ENCODE results near the gene ITPK1. TPM values are rescaled to one million over a fixed set of nuclear protein-coding genes. Genes with fewer than 3 reads are reported as not detected.

Gene ITPK1
- total RNA-seq, 3 donors from 2014 or later (not counting 1 experiment from before 2014, with no cell fraction given), result 73.2 to 74.8 (median 74.4) TPM

- Histone ChIP-seq H3K27ac (ENCODE audit: low read length) (no peak overlapping the region), H3K9me3 (ENCODE audit: control insufficient read depth, insufficient read depth, low read length) (no peaks in the 10 kb centered on the region), H3K4me3 (ENCODE audit: low read length) (no peak overlapping the region), H3K4me1 (ENCODE audit: control insufficient read depth, insufficient read depth, low read length) (no peaks in the 10 kb centered on the region), H3K36me3 (ENCODE audit: control insufficient read depth, insufficient read depth, low read length) (peaks cover 3% of the 10 kb centered on the region), H3K27me3 (ENCODE audit: control insufficient read depth, insufficient read depth, low read length) (no peaks in the 10 kb centered on the region)
- TF ChIP-seq, protein P1, sequence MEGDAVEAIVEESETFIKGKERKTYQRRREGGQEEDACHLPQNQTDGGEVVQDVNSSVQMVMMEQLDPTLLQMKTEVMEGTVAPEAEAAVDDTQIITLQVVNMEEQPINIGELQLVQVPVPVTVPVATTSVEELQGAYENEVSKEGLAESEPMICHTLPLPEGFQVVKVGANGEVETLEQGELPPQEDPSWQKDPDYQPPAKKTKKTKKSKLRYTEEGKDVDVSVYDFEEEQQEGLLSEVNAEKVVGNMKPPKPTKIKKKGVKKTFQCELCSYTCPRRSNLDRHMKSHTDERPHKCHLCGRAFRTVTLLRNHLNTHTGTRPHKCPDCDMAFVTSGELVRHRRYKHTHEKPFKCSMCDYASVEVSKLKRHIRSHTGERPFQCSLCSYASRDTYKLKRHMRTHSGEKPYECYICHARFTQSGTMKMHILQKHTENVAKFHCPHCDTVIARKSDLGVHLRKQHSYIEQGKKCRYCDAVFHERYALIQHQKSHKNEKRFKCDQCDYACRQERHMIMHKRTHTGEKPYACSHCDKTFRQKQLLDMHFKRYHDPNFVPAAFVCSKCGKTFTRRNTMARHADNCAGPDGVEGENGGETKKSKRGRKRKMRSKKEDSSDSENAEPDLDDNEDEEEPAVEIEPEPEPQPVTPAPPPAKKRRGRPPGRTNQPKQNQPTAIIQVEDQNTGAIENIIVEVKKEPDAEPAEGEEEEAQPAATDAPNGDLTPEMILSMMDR (IDR thresholded peaks at IDR 0.05), result no peak
- Mint-ChIP-seq H3K9me3 (no peaks in the 10 kb centered on the region), H3K4me3 (no peak overlapping the region), H3K4me1 (peaks cover 30 to 51% of the 10 kb centered on the region in 2 donors), H3K27me3 (ENCODE audit: low read depth in 2 of 2) (no peaks in the 10 kb centered on the region), H3K27ac (peak overlapping the region in 1 of 2 donors; percentile 7), H3K36me3 (no peaks in the 10 kb centered on the region)
- WGBS (ENCODE audit: insufficient coverage), result 87% methylated on average over 8 of the region's 9 CpGs
- ATAC-seq, result no peak
- intact Hi-C loops (cut with micrococcal nuclease), result no loop called here
- peak in 1 of 2 donors; percentile 39 for DNase-seq
Observed at GRCh38 chr14:93025055-93025454, 90.7 kb downstream of the ITPK1 start.

DNA sequence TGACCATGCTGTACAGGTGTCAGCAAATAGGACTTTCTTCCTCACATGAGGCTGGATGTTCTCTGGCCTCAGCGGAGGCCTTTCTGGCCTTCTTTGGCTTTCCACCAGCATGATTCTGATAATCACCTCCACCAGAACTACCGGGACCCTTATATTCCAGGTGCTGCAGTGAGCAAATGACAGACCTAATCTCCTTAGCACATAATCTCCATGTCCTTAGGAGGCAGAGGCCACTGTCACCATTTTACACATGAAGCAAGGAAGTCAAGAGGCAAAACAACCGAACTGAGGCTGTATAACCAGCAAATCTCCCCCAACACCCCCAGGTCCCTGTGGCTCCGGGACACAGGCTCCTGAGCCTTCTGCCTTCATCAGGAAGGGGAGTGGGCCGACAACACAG lies 91.2 kb downstream of the ITPK1 start:
- peak overlapping the region in 1 of 2 donors; percentile 71 for H3K27ac Mint-ChIP-seq
- H3K4me3 Mint-ChIP-seq, result no peak overlapping the region
- TF ChIP-seq, protein P1 (IDR thresholded peaks at IDR 0.05), result no peak
- no peaks in the 10 kb centered on the region for H3K27me3 Mint-ChIP-seq (ENCODE audit: low read depth in 2 of 2)
- no peak overlapping the region for H3K4me3 ChIP-seq (ENCODE audit: low read length)
- peaks cover 3% of the 10 kb centered on the region for H3K36me3 ChIP-seq (ENCODE audit: control insufficient read depth, insufficient read depth, low read length)
- H3K9me3 ChIP-seq (ENCODE audit: control insufficient read depth, insufficient read depth, low read length), result no peaks in the 10 kb centered on the region
- 96% methylated on average over 5 of the region's 5 CpGs for WGBS (ENCODE audit: insufficient coverage)
- H3K9me3 Mint-ChIP-seq, result no peaks in the 10 kb centered on the region
- no peaks in the 10 kb centered on the region for H3K4me1 ChIP-seq (ENCODE audit: control insufficient read depth, insufficient read depth, low read length)
- no peak overlapping the region for H3K27ac ChIP-seq (ENCODE audit: low read length)
- intact Hi-C loops (cut with micrococcal nuclease), result no loop called here
- DNase-seq (no peak), ATAC-seq (no peak)
- H3K36me3 Mint-ChIP-seq, result no peaks in the 10 kb centered on the region
- H3K4me1 Mint-ChIP-seq, result peaks cover 30 to 54% of the 10 kb centered on the region in 2 donors
- H3K27me3 ChIP-seq (ENCODE audit: control insufficient read depth, insufficient read depth, low read length), result no peaks in the 10 kb centered on the region

GRCh38 chr14:93023802-93024434 lies 91.8 kb downstream of the ITPK1 start:
- Histone ChIP-seq H3K4me3 (ENCODE audit: low read length) (no peak overlapping the region), H3K36me3 (ENCODE audit: control insufficient read depth, insufficient read depth, low read length) (peaks cover 3% of the 10 kb centered on the region), H3K27ac (ENCODE audit: low read length) (no peak overlapping the region), H3K4me1 (ENCODE audit: control insufficient read depth, insufficient read depth, low read length) (no peaks in the 10 kb centered on the region), H3K9me3 (ENCODE audit: control insufficient read depth, insufficient read depth, low read length) (no peaks in the 10 kb centered on the region), H3K27me3 (ENCODE audit: control insufficient read depth, insufficient read depth, low read length) (no peaks in the 10 kb centered on the region)
- H3K4me3 Mint-ChIP-seq, result no peak overlapping the region
- TF ChIP-seq, protein P1 (IDR thresholded peaks at IDR 0.05), result no peak
- H3K27ac Mint-ChIP-seq, result peak overlapping the region in 1 of 2 donors; percentile 71
- no peaks in the 10 kb centered on the region for H3K36me3 Mint-ChIP-seq
- ATAC-seq (no peak), DNase-seq (no peak)
- H3K4me1 Mint-ChIP-seq, result peaks cover 30 to 54% of the 10 kb centered on the region in 2 donors
- H3K9me3 Mint-ChIP-seq, result no peaks in the 10 kb centered on the region
- 96% methylated on average over 11 of the region's 12 CpGs for WGBS (ENCODE audit: insufficient coverage)
- intact Hi-C loops (cut with micrococcal nuclease), result no loop called here
- no peaks in the 10 kb centered on the region for H3K27me3 Mint-ChIP-seq (ENCODE audit: low read depth in 2 of 2)

DNA sequence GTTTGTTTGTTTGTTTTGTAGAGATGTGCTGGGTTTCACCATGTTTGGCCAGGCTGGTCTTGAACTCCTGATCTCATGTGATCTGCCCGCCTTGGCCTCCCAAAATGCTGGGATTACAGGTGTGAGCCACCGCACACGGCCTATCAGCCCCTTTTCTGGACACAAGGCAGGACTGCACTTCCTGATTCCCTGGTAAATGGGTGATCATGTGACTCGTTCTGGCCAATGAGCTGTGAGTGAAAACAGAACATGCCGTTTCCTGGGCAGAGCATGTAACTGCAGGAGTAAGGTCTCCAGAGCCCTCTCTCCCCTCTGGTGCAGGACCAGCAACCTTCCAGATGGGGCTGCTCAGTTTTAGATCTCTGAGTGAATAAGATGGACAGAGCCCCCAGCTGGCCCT lies 92.7 kb downstream of the ITPK1 start:
- TF ChIP-seq, protein P1 (IDR thresholded peaks at IDR 0.05), result no peak
- Histone ChIP-seq H3K4me3 (ENCODE audit: low read length) (no peak overlapping the region), H3K4me1 (ENCODE audit: control insufficient read depth, insufficient read depth, low read length) (no peaks in the 10 kb centered on the region), H3K36me3 (ENCODE audit: control insufficient read depth, insufficient read depth, low read length) (peaks cover 3% of the 10 kb centered on the region), H3K9me3 (ENCODE audit: control insufficient read depth, insufficient read depth, low read length) (no peaks in the 10 kb centered on the region), H3K27ac (ENCODE audit: low read length) (no peak overlapping the region), H3K27me3 (ENCODE audit: control insufficient read depth, insufficient read depth, low read length) (no peaks in the 10 kb centered on the region)
- peak in 1 of 2 donors; percentile 13 for DNase-seq
- ATAC-seq, result no peak
- Mint-ChIP-seq H3K27ac (peak overlapping the region; percentile 31 to 71), H3K4me1 (peaks cover 35 to 58% of the 10 kb centered on the region in 2 donors), H3K4me3 (no peak overlapping the region), H3K9me3 (no peaks in the 10 kb centered on the region), H3K27me3 (ENCODE audit: low read depth in 2 of 2) (no peaks in the 10 kb centered on the region), H3K36me3 (no peaks in the 10 kb centered on the region)
- WGBS (ENCODE audit: insufficient coverage), result 91% methylated on average over 5 of the region's 5 CpGs
- intact Hi-C loops (cut with micrococcal nuclease), result no loop called here
